Measurements from ENCODE around the gene AGAP1.
"Not testable (repeated sequence)": the region's sequence is repeated elsewhere in the genome, so short reads cannot be mapped to it uniquely, and the experiment has no call there.

Gene AGAP1

GRCh38 chr2:236061899-236062298, 568.1 kb downstream of the AGAP1 start:
- no peak for DNase-seq

GRCh38 chr2:236062806-236063205, 569.0 kb downstream of the AGAP1 start:
- DNase-seq = not testable (repeated sequence)

GRCh38 chr2:236063994-236064393, 570.2 kb downstream of the AGAP1 start:
- DNase-seq = no peak

- DNase-seq = no peak
Measured at GRCh38 chr2:236065314-236066160, 571.7 kb downstream of the AGAP1 start.

GRCh38 chr2:236070236-236070635, 576.4 kb downstream of the AGAP1 start:
- no peak for DNase-seq

GRCh38 chr2:236073246-236073645, 579.4 kb downstream of the AGAP1 start:
- DNase-seq = no peak

- DNase-seq = no peak
Measured at GRCh38 chr2:236073867-236074655, 580.2 kb downstream of the AGAP1 start.

- no peak for DNase-seq
Measured at GRCh38 chr2:236075802-236076201, 582.0 kb downstream of the AGAP1 start.

GRCh38 chr2:236078297-236079255, 584.7 kb downstream of the AGAP1 start:
- no peak for DNase-seq

- DNase-seq = no peak
Measured at GRCh38 chr2:236080412-236080811, 586.6 kb downstream of the AGAP1 start.

- DNase-seq = no peak
Measured at GRCh38 chr2:236081171-236081570, 587.3 kb downstream of the AGAP1 start.

- no peak for DNase-seq
Measured at GRCh38 chr2:236082061-236082460, 588.2 kb downstream of the AGAP1 start.

GRCh38 chr2:236083934-236084333, 590.1 kb downstream of the AGAP1 start:
- no peak for DNase-seq

GRCh38 chr2:236085211-236085610, 591.4 kb downstream of the AGAP1 start:
- DNase-seq = no peak

GRCh38 chr2:236085647-236086046, 591.8 kb downstream of the AGAP1 start:
- no peak for DNase-seq

- no peak for DNase-seq
Measured at GRCh38 chr2:236086403-236086970, 592.6 kb downstream of the AGAP1 start.

- no peak for DNase-seq
Measured at GRCh38 chr2:236086971-236087465, 593.2 kb downstream of the AGAP1 start.

- no peak for DNase-seq
Measured at GRCh38 chr2:236088368-236089057, 594.7 kb downstream of the AGAP1 start.

- DNase-seq = no peak
Measured at GRCh38 chr2:236089271-236090026, 595.6 kb downstream of the AGAP1 start.

GRCh38 chr2:236090027-236090382, 596.2 kb downstream of the AGAP1 start:
- no peak for DNase-seq

- not testable (repeated sequence) for DNase-seq
Measured at GRCh38 chr2:236090826-236091225, 597.0 kb downstream of the AGAP1 start.

All from DMS79 treated with DMSO at 0.1 percent for 48 hours (cell line).